Gastrocnemius medialis (tissue), 4 donors: ENCODE measurements around the gene CFC1.
"Not testable (repeated sequence)": the region's sequence is repeated elsewhere in the genome, so short reads cannot be mapped to it uniquely, and the experiment has no call there.

Experiments used
- POLR2A ChIP-seq, 2 donors: fragments of 450-650 bp; IDR thresholded peaks; one replicate each; pipeline ENCODE4 v1.6.1; 2017; ENCODE audit warnings: antibody characterized with exemption in 2 of 2, mild to moderate bottlenecking in 2 of 2, moderate library complexity in 2 of 2
- TF ChIP-seq, protein P1 (sequence below), 5 experiments: fragments of 450-650 bp in 3 of 5; fragments of 200-600 bp in 2 of 5; sonication (generic) in 2 of 5; IDR thresholded peaks in 4 of 5; conservative IDR thresholded peaks in 1 of 5; 1 replicate in 4 of 5; 2 replicates in 1 of 5; pipeline ENCODE4 v1.5.1; 2016 to 2019; ENCODE audit warnings: antibody characterized with exemption in 5 of 5, mild to moderate bottlenecking in 3 of 5, moderate library complexity in 3 of 5

DNA sequence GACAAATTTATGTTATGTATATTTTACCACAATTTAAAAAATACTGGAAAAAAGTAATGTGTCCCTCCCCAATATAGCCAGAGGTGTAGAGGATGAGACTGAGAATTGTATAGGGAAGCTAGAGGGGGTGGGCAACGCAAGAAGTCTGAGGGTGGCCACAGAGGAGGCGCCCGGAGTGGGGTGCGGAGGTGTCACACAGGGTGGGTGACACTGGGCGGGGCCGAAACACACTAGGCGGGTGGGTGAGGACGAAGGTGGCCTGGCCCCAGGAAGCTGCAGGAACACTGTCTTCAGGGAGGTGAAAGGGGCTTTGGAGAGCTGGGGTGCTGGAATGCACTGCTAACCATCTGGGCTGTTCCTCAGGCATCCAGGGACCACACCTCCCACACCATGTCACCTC, 42.9 kb downstream of the CFC1 start:
- TF ChIP-seq, protein P1, sequence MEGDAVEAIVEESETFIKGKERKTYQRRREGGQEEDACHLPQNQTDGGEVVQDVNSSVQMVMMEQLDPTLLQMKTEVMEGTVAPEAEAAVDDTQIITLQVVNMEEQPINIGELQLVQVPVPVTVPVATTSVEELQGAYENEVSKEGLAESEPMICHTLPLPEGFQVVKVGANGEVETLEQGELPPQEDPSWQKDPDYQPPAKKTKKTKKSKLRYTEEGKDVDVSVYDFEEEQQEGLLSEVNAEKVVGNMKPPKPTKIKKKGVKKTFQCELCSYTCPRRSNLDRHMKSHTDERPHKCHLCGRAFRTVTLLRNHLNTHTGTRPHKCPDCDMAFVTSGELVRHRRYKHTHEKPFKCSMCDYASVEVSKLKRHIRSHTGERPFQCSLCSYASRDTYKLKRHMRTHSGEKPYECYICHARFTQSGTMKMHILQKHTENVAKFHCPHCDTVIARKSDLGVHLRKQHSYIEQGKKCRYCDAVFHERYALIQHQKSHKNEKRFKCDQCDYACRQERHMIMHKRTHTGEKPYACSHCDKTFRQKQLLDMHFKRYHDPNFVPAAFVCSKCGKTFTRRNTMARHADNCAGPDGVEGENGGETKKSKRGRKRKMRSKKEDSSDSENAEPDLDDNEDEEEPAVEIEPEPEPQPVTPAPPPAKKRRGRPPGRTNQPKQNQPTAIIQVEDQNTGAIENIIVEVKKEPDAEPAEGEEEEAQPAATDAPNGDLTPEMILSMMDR (IDR thresholded peaks at IDR 0.05 in 4 of 5, conservative IDR thresholded peaks at IDR 0.05 in 1 of 5) = not testable (repeated sequence)
- not testable (repeated sequence) for TF ChIP-seq POLR2A (IDR thresholded peaks at IDR 0.05)
